Naive thymus-derived CD4-positive, alpha-beta T cell (primary cell): ENCODE measurements around the gene MED19. TPM values are rescaled to one million over a fixed set of nuclear protein-coding genes. Genes with fewer than 3 reads are reported as not detected.
A peak's percentile ranks its signal among the peaks of the same experiment; 100 is the strongest.

ENCODE experiments used
- ATAC-seq: fragments of 150-1000 bp; cut with Tn5 transposase; 2 replicates; pipeline ENCODE4 v1.10.0; 2021; ENCODE audit warnings: mild to moderate bottlenecking, moderate library complexity
- CTCF ChIA-PET: fragments of 350-600 bp; sonication (Branson Sonifier 250); formaldehyde crosslinking; loops from one replicate; lab custom pipeline; 2021; ENCODE audit warnings: antibody characterized with exemption; lab: Charles Lee
- POLR2A ChIA-PET: fragments of 350-600 bp; sonication (Branson Sonifier 250); formaldehyde crosslinking; loops from one replicate; lab custom pipeline; 2021; ENCODE audit warnings: antibody characterized with exemption, inconsistent platforms; lab: Charles Lee
- DNase-seq, 9 donors: peaks; one replicate each; pipeline versions ENCODE4 v3.0.0 to v3.0.0-alpha.2; 2020 to 2022; ENCODE audit warnings: mixed read lengths in 1 of 9
- H3K27ac ChIP-seq: one replicate; pipeline ENCODE4 v1.7.0; 2013; ENCODE audit warnings: mild to moderate bottlenecking, low read depth, low read length, moderate library complexity
- H3K27me3 ChIP-seq, 2 donors: one replicate each; pipeline ENCODE4 v1.7.0; 2013; ENCODE audit warnings: low read length in 2 of 2, mild to moderate bottlenecking in 2 of 2, moderate library complexity in 2 of 2; ENCODE audit not compliant: control insufficient read depth in 2 of 2, insufficient read depth in 2 of 2
- H3K36me3 ChIP-seq, 3 experiments: 1 replicate in 2 of 3; 2 replicates in 1 of 3; pipeline ENCODE4 v1.7.0; 2013; ENCODE audit warnings: low read length in 3 of 3, mild to moderate bottlenecking in 3 of 3, moderate library complexity in 1 of 3; ENCODE audit not compliant: insufficient read depth in 3 of 3, control insufficient read depth in 2 of 3
- H3K4me1 ChIP-seq, 2 donors: one replicate each; pipeline ENCODE4 v1.7.0; 2013; ENCODE audit warnings: low read length in 2 of 2, mild to moderate bottlenecking in 2 of 2, moderate library complexity in 1 of 2; ENCODE audit not compliant: control insufficient read depth in 2 of 2, insufficient read depth in 2 of 2
- H3K4me3 ChIP-seq: 2 replicates; pipeline ENCODE4 v1.7.0; 2013; ENCODE audit warnings: mild to moderate bottlenecking, low read length
- H3K9me3 ChIP-seq, 3 experiments: 1 replicate in 2 of 3; 2 replicates in 1 of 3; pipeline ENCODE4 v1.7.0; 2013; ENCODE audit warnings: low read length in 3 of 3; ENCODE audit not compliant: control insufficient read depth in 2 of 3
- H3K27ac Mint-ChIP-seq, 9 donors: one replicate each; pipeline ENCODE4 v1.8.0; 2020 to 2022; ENCODE audit warnings: mixed read lengths in 9 of 9, mild to moderate bottlenecking in 8 of 9, moderate library complexity in 5 of 9, inconsistent platforms in 2 of 9
- H3K27me3 Mint-ChIP-seq, 5 donors: one replicate each; pipeline ENCODE4 v1.8.0; 2021 to 2022; ENCODE audit warnings: mixed read lengths in 5 of 5, mild to moderate bottlenecking in 1 of 5
- H3K36me3 Mint-ChIP-seq, 5 donors: one replicate each; pipeline ENCODE4 v1.8.0; 2020 to 2022; ENCODE audit warnings: mixed read lengths in 5 of 5, mild to moderate bottlenecking in 3 of 5, inconsistent platforms in 1 of 5
- H3K4me1 Mint-ChIP-seq, 7 donors: one replicate each; pipeline ENCODE4 v1.8.0; 2020 to 2022; ENCODE audit warnings: mixed read lengths in 7 of 7, mild to moderate bottlenecking in 3 of 7, inconsistent platforms in 1 of 7
- H3K4me3 Mint-ChIP-seq, 10 donors: one replicate each; pipeline ENCODE4 v1.8.0; 2020 to 2022; ENCODE audit warnings: mild to moderate bottlenecking in 10 of 10, mixed read lengths in 10 of 10, moderate library complexity in 6 of 10, inconsistent platforms in 2 of 10
- H3K9me3 Mint-ChIP-seq, 11 donors: one replicate each; pipeline ENCODE4 v1.8.0; 2020 to 2022; ENCODE audit warnings: mixed read lengths in 11 of 11, mild to moderate bottlenecking in 4 of 11, inconsistent platforms in 1 of 11, moderate library complexity in 1 of 11
- intact Hi-C, 2 donors: fragments of 100-400 bp; cut with micrococcal nuclease; formaldehyde crosslinking; loops; one replicate each; pipeline ENCODE4 v1.15.1; 2023
- polyA plus RNA-seq, 2 donors: library from polyadenylated mRNA; unstranded; fragments of 300-500 nt; fragmentation: Illumina TruSeq; gene quantifications; one replicate each; pipeline ENCODE4 v1.2.3, GENCODE V29; 2021
- total RNA-seq, 6 experiments: library from RNA in 5 of 6; stranded (reverse) in 5 of 6; gene quantifications; 1 replicate in 5 of 6; 2 replicates in 1 of 6; pipeline ENCODE4 v1.2.3 and lab custom pipeline; 2021 to 2026

The MED19 gene
- total and polyA plus RNA-seq, 7 experiments from 2014 or later = 10.2 to 15.6 (median 12.4) TPM

DNA sequence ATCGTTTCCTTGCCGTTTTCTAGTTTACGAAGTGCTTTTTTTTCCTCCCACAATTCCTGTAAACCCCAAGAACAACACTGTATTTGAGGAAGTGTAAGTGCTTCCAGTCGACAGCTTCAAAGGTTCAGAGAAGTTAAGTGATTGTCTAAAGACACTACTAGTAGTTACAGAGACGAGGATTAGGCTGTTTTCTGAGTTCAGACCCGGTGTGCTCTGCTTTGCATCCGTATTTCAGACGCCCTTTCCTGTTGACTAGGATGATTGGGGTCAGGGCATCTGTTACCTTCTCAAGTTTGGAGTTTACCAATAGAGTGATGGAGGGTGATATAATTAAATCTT, 54.0 kb downstream of the MED19 start:
- Mint-ChIP-seq H3K27ac (peak overlapping the region; percentile 88 to 98 (median 94)), H3K4me3 (peak overlapping the region; percentile 89 to 100 (median 94)), H3K36me3 (peaks cover 9 to 26% (median 15%) of the 10 kb centered on the region in 5 donors), H3K27me3 (no peaks in the 10 kb centered on the region), H3K9me3 (no peaks in the 10 kb centered on the region), H3K4me1 (peaks cover 8 to 47% (median 42%) of the 10 kb centered on the region in 7 donors)
- Histone ChIP-seq H3K36me3 (peaks cover 16 to 37% (median 22%) of the 10 kb centered on the region in 3 experiments), H3K27me3 (no peaks in the 10 kb centered on the region), H3K4me3 (peak overlapping the region; percentile 64), H3K27ac (peak overlapping the region; percentile 92), H3K4me1 (peaks cover 4 to 10% of the 10 kb centered on the region in 2 donors), H3K9me3 (no peaks in the 10 kb centered on the region)
- intact Hi-C loops = loop anchor here in 1 of 2 donors (5.0 kb wide), 1 partner anchor 231 kb away; the partner anchor contains the start of gene SLC43A3
- ATAC-seq (no peak), DNase-seq (peak in 1 of 9 donors; percentile 16)
- CTCF ChIA-PET = interaction anchor here (1.4 kb wide), 1 partner anchor 9 kb away, joined by 4 read pairs; no protein-coding TSS in a partner anchor
- POLR2A ChIA-PET = interaction anchor here (0.7 to 2.0 kb wide), 4 partner anchors 9 to 929 kb away, joined by 3 to 13 read pairs (median 4); no protein-coding TSS in a partner anchor

DNA sequence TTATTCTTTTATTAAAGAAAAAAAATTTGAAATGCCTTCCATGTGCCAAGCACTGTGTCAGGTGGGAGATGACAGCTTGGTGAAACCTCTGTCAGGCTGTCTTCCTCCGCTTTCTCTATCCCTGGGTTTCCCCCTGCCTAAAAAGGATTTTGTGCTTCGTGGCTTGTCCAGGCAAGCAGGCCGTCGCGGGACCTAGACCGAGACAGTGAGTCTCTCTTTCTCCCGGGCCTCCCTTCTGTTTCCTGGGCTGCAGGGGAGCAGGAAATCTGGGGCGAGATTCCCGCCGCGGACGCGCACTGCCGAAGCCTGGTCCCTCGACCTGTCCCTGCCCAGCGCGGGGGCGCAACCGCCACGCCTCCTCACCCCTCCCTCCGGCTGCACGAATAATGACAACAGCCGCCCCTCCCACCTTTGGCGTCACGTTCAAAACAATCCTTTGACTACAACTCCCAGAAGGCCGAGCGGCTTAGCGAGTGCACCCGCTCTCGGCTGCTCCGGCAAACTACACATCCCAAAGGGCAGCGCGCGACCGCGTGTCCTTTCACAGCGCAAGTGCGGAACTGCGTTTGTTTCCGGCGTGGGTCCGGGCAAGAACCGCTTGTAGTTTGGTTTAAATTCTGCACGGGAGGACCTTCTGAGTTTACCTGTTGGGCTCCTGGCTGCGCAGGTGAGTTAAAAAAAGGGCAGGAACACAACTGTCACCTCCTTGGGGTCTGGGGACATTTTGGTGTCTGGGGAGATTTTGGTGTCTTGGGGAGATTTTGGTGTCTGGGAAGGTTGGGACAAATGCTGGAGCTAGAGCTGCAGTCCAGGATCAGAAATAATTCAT, 54.6 kb downstream of the MED19 start, which contains the start of gene CLP1:
CLP1 (plus strand) TSS at position 569 of the 829 bp plus-strand sequence. CDS start 1,715 bp downstream, outside the sequence.
- peaks cover 8 to 45% (median 36%) of the 10 kb centered on the region in 7 donors for H3K4me1 Mint-ChIP-seq
- ChIA-PET POLR2A (interaction anchor here (0.8 to 2.0 kb wide), 8 partner anchors 10 to 175 kb away, joined by 3 to 13 read pairs (median 4); partner anchors contain the start of genes MED19, TMX2 and UBE2L6), CTCF (interaction anchor here (0.8 to 1.4 kb wide), 2 partner anchors 9 to 14 kb away, joined by 3 to 4 read pairs; no protein-coding TSS in a partner anchor)
- H3K36me3 Mint-ChIP-seq = peaks cover 4 to 22% (median 11%) of the 10 kb centered on the region in 5 donors
- H3K27ac Mint-ChIP-seq = peak within 1 kb of the TSS; percentile 88 to 98 (median 94)
- H3K4me1 ChIP-seq = peaks cover 4 to 10% of the 10 kb centered on the region in 2 donors
- no peaks in the 10 kb centered on the region for H3K27me3 Mint-ChIP-seq
- H3K4me3 ChIP-seq = peak within 1 kb of the TSS; percentile 64
- DNase-seq = peak; percentile 87 to 99 (median 98)
- peaks cover 16 to 32% (median 21%) of the 10 kb centered on the region in 3 experiments for H3K36me3 ChIP-seq
- H3K9me3 Mint-ChIP-seq = no peaks in the 10 kb centered on the region
- no peaks in the 10 kb centered on the region for H3K9me3 ChIP-seq
- H3K27me3 ChIP-seq = no peaks in the 10 kb centered on the region
- peak within 1 kb of the TSS; percentile 92 for H3K27ac ChIP-seq
- intact Hi-C loops = loop anchor here (1.0 to 5.0 kb wide), 17 partner anchors 8 to 1893 kb away; partner anchors contain the start of genes MED19 (in 2 of the 2), SELENOH (in 2 of the 2), SSRP1 (in 2 of the 2) and TIMM10 (in 2 of the 2)
- H3K4me3 Mint-ChIP-seq = peak within 1 kb of the TSS; percentile 89 to 100 (median 94)
- peak; percentile 99 for ATAC-seq

DNA sequence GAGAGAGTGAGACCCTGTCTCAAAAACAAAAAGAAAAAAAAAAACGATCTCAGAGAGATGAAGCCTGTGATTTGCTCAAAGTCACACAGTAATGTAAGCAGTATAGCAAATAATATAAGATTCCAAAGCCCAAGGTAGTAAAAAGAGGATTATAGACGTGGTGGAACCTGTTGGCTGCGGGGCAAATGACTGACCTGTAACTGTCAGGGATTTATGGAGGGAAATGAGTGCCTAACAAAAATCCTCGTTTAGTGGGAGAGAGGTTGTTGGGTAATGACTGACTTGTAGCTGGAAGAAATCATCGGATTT, 55.2 kb downstream of the MED19 start:
- Mint-ChIP-seq H3K36me3 (peaks cover 0 to 18% (median 7%) of the 10 kb centered on the region in 5 donors), H3K4me3 (peak overlapping the region; percentile 46 to 100 (median 94)), H3K27me3 (no peaks in the 10 kb centered on the region), H3K4me1 (peaks cover 8 to 41% (median 31%) of the 10 kb centered on the region in 7 donors), H3K9me3 (no peaks in the 10 kb centered on the region), H3K27ac (peak overlapping the region; percentile 62 to 98 (median 94))
- CTCF ChIA-PET = interaction anchor here (0.6 to 1.0 kb wide), 3 partner anchors 13 to 144 kb away, joined by 3 to 4 read pairs (median 3); no protein-coding TSS in a partner anchor
- DNase-seq (no peak), ATAC-seq (no peak)
- Histone ChIP-seq H3K36me3 (peaks cover 16 to 26% (median 18%) of the 10 kb centered on the region in 3 experiments), H3K9me3 (no peaks in the 10 kb centered on the region), H3K4me1 (peaks cover 4 to 10% of the 10 kb centered on the region in 2 donors), H3K27ac (peak overlapping the region; percentile 92), H3K27me3 (no peaks in the 10 kb centered on the region), H3K4me3 (peak overlapping the region; percentile 64)
- POLR2A ChIA-PET = interaction anchor here (0.8 to 2.0 kb wide), 6 partner anchors 13 to 175 kb away, joined by 3 to 5 read pairs (median 4); partner anchors contain the start of genes MED19, TMX2 and UBE2L6
- intact Hi-C loops = loop anchor here (1.0 to 5.0 kb wide), 17 partner anchors 8 to 1893 kb away; partner anchors contain the start of genes MED19 (in 2 of the 2), SELENOH (in 2 of the 2), SSRP1 (in 2 of the 2) and TIMM10 (in 2 of the 2)

Other genes starting within 250 kb of the MED19 start
- 10 to 100 TPM; 10.1 to 19.2 (median 16.3) TPM for gene SLC43A1, start 196.5 kb downstream of the MED19 start, total RNA-seq
- gene SLC43A1, start 196.5 kb downstream of the MED19 start, polyA plus RNA-seq = 10 to 100 TPM; 12.7 to 15.4 TPM
- 10 to 100 TPM; 23.7 to 52.8 (median 34.7) TPM for gene TIMM10, start 181.5 kb downstream of the MED19 start, total RNA-seq
- 10 to 100 TPM; 76.5 to 79.4 TPM for gene TIMM10, start 181.5 kb downstream of the MED19 start, polyA plus RNA-seq
- gene SMTNL1, start 174.6 kb downstream of the MED19 start, total RNA-seq = not detected
- gene SMTNL1, start 174.6 kb downstream of the MED19 start, polyA plus RNA-seq = under 1 TPM; 0.28 to 0.44 TPM
- 100 to 1,000 TPM in 1 of 5 experiments, 10 to 100 TPM in 4; 51.1 to 326 (median 64.2) TPM for gene UBE2L6, start 144.5 kb downstream of the MED19 start, total RNA-seq
- 100 to 1,000 TPM; 236 to 238 TPM for gene UBE2L6, start 144.5 kb downstream of the MED19 start, polyA plus RNA-seq
- 1 to 10 TPM in 1 of 5 experiments, under 1 TPM in 2, not detected in 2; 0.21 to 3.7 (median 0.97) TPM for gene SERPING1, start 114.5 kb downstream of the MED19 start, total RNA-seq
- not detected for gene SERPING1, start 114.5 kb downstream of the MED19 start, polyA plus RNA-seq
- gene YPEL4, start 62.3 kb downstream of the MED19 start, total RNA-seq = 10 to 100 TPM in 2 of 5 experiments, 1 to 10 TPM in 2, under 1 TPM in 1; 0.70 to 13.4 (median 4.3) TPM
- gene YPEL4, start 62.3 kb downstream of the MED19 start, polyA plus RNA-seq = under 1 TPM; 0.15 to 0.18 TPM
- gene CLP1, start 54.5 kb downstream of the MED19 start, total RNA-seq = 10 to 100 TPM; 12.8 to 18.5 (median 14.7) TPM
- 10 to 100 TPM; 10.1 to 10.3 TPM for gene CLP1, start 54.5 kb downstream of the MED19 start, polyA plus RNA-seq
- 10 to 100 TPM; 51.4 to 82.2 (median 59.1) TPM for gene ZDHHC5, start 44.1 kb downstream of the MED19 start, total RNA-seq
- gene ZDHHC5, start 44.1 kb downstream of the MED19 start, polyA plus RNA-seq = 10 to 100 TPM; 26.9 to 44.5 TPM
- 10 to 100 TPM; 43.0 to 67.3 (median 64.8) TPM for gene TMX2, start 378 bp upstream of the MED19 start, total RNA-seq
- gene TMX2, start 378 bp upstream of the MED19 start, polyA plus RNA-seq = 10 to 100 TPM; 79.0 to 91.2 TPM
- gene SELENOH, start 29.3 kb upstream of the MED19 start, total RNA-seq = 100 to 1,000 TPM in 3 of 5 experiments, 10 to 100 TPM in 2; 93.6 to 193 (median 124) TPM
- gene SELENOH, start 29.3 kb upstream of the MED19 start, polyA plus RNA-seq = 100 to 1,000 TPM; 339 to 382 TPM
- gene BTBD18, start 39.6 kb upstream of the MED19 start, total RNA-seq = not detected
- under 1 TPM; 0.56 to 0.95 TPM for gene BTBD18, start 39.6 kb upstream of the MED19 start, polyA plus RNA-seq
- gene CTNND1, start 49.6 kb upstream of the MED19 start, total RNA-seq = 10 to 100 TPM in 4 of 5 experiments, 1 to 10 TPM in 1; 9.3 to 32.0 (median 13.7) TPM
- 1 to 10 TPM in 1 of 2 donors, under 1 TPM in 1; 0.80 to 2.0 TPM for gene CTNND1, start 49.6 kb upstream of the MED19 start, polyA plus RNA-seq